Endometrial microvascular endothelial cells (primary cell): ENCODE measurements around the gene KRTAP4-5. TPM values are rescaled to one million over a fixed set of nuclear protein-coding genes. Genes with fewer than 3 reads are reported as not detected.
"Not testable (repeated sequence)": the region's sequence is repeated elsewhere in the genome, so short reads cannot be mapped to it uniquely, and the experiment has no call there.

Experiments used
- in situ Hi-C: cut with HindIII; loops from 2 replicates; pipeline ENCODE4 v1.10.0; 2017; ENCODE audit warnings: low sequenced_read_pairs, low pct_unique_long_range_greater_than_20kb; ENCODE audit errors: inconsistent ontology term
- total RNA-seq: library from RNA; depleted of rRNA; stranded (reverse); fragments of >200 nt; gene quantifications from one replicate; pipeline ENCODE4 v1.2.3, GENCODE V29; 2015; ENCODE audit errors: inconsistent ontology term

KRTAP4-5 gene
- total RNA-seq, 1 donor from 2014 or later: not detected

DNA sequence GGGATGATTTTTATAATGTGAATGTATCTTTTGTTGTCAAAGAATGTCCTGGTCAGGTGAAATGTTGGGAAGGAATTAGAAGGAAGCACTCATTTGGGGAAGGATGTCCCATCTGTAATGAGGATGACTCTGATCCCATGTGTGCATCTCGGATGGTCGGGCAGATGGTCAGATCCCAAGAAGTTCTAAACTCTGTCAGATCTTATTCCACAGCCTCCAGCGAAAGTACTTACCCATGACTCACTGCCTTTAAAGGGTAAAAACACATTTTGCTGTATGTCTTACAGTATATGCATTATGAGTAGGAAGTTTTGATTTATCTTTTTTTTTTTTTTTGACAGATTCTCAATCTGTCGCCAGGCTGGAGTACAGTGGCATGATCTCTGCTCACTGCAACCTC, 30.9 kb downstream of the KRTAP4-5 start:
- in situ Hi-C loops: no loop called here

DNA sequence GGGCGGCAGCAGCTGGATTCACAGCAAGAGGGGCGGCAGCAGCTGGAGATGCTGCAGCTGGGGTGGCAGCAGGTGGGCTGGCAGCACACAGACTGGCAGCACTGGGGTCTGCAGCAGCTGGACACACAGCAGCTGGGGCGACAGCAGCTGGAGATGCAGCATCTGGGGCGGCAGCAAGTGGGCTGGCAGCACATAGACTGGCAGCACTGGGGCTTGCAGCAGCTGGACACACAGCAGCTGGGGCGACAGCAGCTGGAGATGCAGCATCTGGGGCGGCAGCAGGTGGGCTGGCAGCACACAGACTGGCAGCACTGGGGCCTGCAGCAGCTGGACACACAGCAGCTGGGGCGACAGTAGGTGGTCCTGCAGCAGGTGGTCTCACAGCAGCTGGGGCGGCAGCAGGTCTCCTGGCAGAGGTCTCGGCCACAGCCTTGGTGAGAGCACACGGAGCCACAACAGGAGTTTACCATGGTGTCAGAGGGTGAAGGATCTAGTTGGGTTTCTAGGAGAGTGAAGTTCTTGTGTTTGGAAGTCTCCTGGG, 31.7 kb downstream of the KRTAP4-5 start, which contains the start of gene KRTAP4-11:
KRTAP4-11 (minus strand) TSS at position 528 of the 541 bp plus-strand sequence; CDS start at position 470, 58 bp downstream.
- in situ Hi-C loops: not testable (repeated sequence)

DNA sequence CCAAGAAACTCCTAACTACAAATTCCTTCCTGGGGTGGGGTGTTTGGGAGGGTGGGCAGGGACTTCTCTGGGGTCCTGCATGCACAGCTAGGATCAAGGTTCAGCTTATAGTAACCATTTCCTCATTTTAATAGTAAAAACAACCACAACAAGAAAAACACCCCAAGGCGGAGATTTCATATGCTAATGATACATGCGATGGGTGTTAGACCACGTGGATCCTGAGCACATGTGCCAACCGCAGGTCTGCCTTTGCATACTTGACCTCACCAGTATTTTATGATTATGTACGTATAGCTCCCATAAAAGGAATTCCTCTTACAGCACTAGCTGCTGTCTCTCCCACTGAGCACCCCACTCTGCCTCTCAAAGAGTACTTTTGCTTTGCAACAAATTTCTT, 33.3 kb downstream of the KRTAP4-5 start:
- in situ Hi-C loops: no loop called here

DNA sequence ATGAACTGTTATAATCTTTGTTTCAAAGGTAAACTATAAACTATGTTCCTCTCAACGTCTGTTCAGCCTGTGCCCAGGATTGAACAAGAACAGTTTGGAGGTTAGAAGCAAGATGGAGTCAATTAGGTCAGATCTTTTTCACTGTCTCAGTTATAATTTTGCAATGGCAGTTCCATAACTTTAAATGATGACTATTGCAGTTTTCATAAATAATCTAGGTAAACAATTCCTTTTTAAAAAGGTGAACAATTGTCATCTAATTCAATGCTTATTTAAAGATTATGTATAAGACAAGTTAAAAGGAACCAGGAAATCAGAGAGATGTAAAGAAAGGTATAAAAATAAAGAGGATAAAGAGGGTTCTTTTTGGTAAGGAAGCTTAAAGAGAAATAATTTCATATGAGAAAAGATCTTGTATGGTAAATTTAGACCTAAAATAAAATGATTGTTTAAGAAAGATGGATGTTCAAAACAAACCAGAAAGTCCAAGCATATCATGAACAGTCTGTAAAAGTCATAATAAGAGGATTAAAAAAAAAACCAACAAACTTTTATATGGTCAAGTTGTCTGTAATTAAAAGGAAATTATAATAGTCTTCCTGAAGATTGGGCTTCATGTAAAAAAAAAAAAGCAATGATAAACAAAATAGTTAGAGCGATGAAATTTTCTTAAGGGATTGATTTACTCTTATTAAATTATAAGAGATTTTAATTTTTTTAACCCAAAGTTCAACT, 38.3 kb downstream of the KRTAP4-5 start:
- in situ Hi-C loops: no loop called here

DNA sequence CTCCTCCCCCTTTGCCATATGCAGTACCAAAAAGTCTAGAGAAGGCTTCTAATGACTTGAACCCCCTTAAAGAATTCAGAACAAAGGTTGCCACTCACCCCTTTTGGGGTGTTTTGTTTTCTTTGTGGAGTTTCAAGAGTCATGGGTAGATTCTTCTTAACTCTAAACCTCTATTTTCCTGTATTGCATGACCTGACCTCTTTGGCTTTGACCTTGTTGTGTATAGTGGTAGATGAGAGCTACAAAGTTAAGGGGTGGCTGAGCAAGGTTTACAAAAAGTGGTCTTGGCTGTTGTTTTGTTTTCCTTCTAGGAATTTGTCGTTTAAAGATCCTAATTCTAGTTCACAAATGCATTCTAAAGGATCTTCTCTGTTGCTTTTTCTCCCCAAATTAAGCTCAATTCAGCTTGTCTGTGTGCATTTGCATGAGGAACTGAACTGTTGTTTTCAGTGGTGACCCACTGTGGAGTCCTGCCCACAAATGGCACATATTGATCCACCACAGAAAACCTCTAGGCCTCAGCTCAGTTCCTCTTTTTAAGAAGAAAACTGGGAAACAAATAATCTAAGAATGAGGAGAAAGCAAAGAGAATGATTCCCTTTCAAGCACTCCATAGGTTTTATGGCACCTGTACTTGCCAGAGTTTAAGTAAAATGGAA, 40.8 kb downstream of the KRTAP4-5 start:
- in situ Hi-C loops: not testable (repeated sequence)

DNA sequence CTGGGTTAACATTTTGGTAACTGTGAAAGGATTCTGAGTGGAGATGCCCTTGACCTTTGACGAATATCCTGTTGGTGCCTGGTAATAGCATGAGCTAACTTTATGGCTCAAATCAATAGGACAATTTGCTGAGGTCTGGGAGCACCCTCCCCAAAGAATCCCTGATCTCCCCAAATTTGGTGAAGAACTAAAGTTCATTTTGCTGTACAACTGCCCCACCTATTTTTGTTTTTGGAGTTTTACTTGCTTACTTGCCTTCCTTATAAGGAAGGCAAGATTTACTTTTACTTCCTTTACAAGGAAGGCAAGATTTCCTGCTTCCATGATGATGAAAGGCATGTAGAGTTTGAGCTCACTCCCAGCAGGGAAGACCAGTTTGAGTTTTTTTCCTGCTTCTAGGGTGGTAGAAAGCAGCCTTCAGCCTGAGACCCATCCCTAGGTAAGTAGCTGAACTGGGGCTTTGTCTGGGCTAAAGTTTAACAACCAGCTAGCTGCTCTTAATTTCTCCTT, 41.6 kb downstream of the KRTAP4-5 start:
- in situ Hi-C loops: no loop called here

DNA sequence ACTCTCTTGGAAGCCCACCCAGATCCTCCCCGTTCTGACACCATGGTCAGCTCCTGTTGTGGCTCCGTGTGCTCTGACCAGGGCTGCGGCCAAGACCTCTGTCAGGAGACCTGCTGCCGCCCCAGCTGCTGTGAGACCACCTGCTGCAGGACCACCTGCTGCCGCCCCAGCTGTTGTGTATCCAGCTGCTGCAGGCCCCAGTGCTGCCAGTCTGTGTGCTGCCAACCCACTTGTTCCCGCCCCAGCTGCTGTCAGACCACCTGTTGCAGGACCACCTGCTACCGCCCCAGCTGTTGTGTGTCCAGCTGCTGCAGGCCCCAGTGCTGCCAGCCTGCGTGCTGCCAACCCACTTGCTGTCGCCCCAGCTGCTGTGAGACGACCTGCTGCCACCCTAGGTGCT, 44.3 kb downstream of the KRTAP4-5 start, which contains the start of gene KRTAP4-9:
KRTAP4-9 (plus strand) TSS at position 43 of the 400 bp plus-strand sequence; CDS start at position 43, 0 bp downstream.
- in situ Hi-C loops: not testable (repeated sequence)

DNA sequence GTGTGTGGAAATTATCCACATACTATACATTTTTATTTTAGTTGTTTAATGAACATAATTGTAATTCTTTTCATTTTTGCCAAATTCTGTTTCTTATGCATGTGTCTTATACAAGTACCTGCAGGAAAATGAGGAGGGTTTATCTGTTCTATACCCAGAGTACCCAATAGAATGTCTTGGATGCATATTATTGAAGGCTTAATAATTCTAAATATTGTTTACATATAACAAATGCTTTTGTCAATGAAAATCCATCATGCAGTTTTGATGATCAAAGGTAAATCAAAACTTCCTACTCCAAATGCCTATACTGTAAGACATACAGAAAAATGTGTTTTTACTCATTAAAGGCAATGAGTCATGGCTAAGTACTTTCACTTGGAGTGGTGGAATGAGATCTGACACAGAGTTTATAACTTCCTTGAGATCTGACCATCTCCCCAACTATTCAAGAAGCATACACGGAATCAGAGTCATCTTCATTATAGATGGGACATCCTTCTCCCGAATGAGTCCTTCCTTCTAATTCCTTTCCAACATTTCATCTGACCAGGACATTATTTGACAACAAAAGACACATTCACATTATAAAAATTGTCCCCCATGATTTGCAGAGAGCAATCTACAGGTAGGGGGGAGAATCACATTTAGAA, 45.1 kb downstream of the KRTAP4-5 start:
- in situ Hi-C loops: not testable (repeated sequence)

DNA sequence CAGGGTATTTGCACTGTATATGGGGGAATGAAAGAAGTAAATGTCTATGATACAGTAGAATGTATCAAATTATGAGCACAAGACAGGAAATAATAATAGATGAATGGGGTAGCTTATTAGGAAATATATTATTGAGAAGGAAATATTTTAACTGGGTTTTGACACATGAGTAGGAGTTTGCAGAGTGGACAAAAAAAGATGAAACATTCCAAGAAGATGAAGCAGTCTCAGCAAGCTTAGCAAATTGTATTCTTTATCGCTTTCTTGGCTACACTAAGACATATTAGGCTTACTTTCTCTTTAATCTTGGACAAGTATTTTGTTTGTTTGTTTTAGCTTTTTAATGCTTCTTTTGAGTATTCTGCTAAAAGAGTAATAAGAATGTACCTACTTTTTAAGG, 45.7 kb downstream of the KRTAP4-5 start:
- in situ Hi-C loops: no loop called here

DNA sequence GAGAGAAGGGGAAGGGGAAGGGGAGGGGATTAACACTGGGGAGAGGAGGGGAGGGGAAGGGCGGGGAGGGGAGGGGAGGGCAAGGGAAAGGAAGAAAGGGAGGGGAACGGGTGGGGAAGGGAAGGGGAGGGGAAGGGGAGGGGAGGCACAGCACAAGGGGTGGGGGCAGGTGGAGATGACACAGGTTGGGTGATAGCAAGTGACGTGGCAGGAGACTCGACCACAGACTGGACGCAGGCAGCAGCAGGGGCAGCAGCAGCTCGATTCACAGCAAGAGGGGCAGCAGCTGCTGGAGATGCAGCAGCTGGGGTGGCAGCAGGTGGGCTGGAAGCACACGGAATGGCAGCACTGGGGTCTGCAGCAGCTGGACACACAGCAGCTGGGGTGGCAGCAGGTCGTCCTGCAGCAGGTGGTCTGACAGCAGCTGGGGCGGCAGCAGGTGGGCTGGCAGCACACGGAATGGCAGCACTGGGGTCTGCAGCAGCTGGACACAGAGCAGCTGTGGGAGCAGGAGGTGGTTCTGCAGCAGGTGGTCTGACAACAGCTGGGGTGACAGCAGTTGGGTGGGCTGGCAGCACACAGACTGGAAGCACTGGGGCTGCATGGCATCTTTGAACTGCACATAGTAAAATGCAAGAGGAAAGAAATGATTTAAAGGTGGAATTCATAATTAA, 47.9 kb downstream of the KRTAP4-5 start, which contains the start of gene KRTAP4-16:
KRTAP4-16 (minus strand) TSS at position 624 of the 674 bp plus-strand sequence; CDS start at position 624, 0 bp downstream.
- in situ Hi-C loops: no loop called here

DNA sequence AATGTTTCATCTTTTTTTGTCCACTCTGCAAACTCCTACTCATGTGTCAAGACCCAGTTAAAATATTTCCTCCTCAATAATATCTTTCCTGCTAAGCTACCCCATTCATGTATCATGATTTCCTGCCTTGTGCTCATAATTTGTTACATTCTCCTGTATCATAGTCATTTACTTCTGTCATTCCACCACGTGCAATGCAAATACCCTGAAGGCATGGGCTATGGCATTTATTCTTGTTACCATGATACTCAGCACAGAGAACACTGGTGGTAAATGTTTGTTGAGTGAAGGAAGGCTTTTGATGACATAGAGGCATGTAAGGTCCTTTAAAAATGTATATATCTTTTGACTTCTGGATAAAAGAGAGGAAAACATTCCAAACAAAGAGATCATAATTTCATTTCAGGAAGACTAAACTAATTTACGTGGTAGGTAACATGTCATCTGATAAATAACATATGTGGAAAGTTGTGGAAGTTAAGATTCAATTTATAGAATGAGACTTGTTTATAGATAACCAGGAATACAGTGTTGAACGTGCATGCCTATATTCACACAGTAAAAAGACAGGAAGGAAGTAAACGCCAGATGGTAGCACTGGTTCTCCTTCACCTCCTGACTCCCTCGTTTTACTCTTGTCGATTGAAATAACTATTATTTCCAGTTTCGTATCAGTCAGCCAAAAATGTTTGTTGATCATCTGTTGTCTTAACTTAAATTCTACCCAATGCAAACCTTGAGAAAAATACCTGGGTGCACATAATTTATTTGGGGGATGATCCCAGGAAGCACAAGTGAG, 49.7 kb downstream of the KRTAP4-5 start:
- in situ Hi-C loops: not testable (repeated sequence)

Other genes starting within 250 kb of the KRTAP4-5 start
- gene KRT23, start 212.2 kb downstream of the KRTAP4-5 start, total RNA-seq: not detected
- not detected for gene KRT39, start 182.9 kb downstream of the KRTAP4-5 start, total RNA-seq
- not detected for gene KRT40, start 165.5 kb downstream of the KRTAP4-5 start, total RNA-seq
- gene KRTAP3-3, start 155.7 kb downstream of the KRTAP4-5 start, total RNA-seq: not detected
- not detected for gene KRTAP3-2, start 149.9 kb downstream of the KRTAP4-5 start, total RNA-seq
- not detected for gene KRTAP3-1, start 140.7 kb downstream of the KRTAP4-5 start, total RNA-seq
- gene KRTAP1-5, start 122.6 kb downstream of the KRTAP4-5 start, total RNA-seq: not detected
- not detected for gene KRTAP1-4, start 119.6 kb downstream of the KRTAP4-5 start, total RNA-seq
- gene KRTAP1-3, start 115.0 kb downstream of the KRTAP4-5 start, total RNA-seq: not detected
- not detected for gene KRTAP1-1, start 108.4 kb downstream of the KRTAP4-5 start, total RNA-seq
- gene KRTAP2-1, start 102.5 kb downstream of the KRTAP4-5 start, total RNA-seq: not detected
- gene KRTAP2-2, start 94.6 kb downstream of the KRTAP4-5 start, total RNA-seq: not detected
- not detected for gene KRTAP2-3, start 89.7 kb downstream of the KRTAP4-5 start, total RNA-seq
- gene KRTAP2-4, start 83.9 kb downstream of the KRTAP4-5 start, total RNA-seq: not detected
- gene KRTAP4-7, start 65.7 kb downstream of the KRTAP4-5 start, total RNA-seq: not detected
- gene KRTAP4-8, start 51.7 kb downstream of the KRTAP4-5 start, total RNA-seq: not detected
- not detected for gene KRTAP4-16, start 47.6 kb downstream of the KRTAP4-5 start, total RNA-seq
- not detected for gene KRTAP4-9, start 44.4 kb downstream of the KRTAP4-5 start, total RNA-seq
- not detected for gene KRTAP4-11, start 31.5 kb downstream of the KRTAP4-5 start, total RNA-seq
- gene KRTAP4-12, start 25.6 kb downstream of the KRTAP4-5 start, total RNA-seq: not detected
- not detected for gene KRTAP4-6, start 9.3 kb downstream of the KRTAP4-5 start, total RNA-seq
- not detected for gene KRTAP4-4, start 10.9 kb upstream of the KRTAP4-5 start, total RNA-seq
- not detected for gene KRTAP4-3, start 18.4 kb upstream of the KRTAP4-5 start, total RNA-seq
- gene KRTAP4-2, start 28.4 kb upstream of the KRTAP4-5 start, total RNA-seq: not detected
- gene KRTAP4-1, start 35.1 kb upstream of the KRTAP4-5 start, total RNA-seq: not detected
- not detected for gene KRTAP9-1, start 40.1 kb upstream of the KRTAP4-5 start, total RNA-seq
- not detected for gene KRTAP9-2, start 76.8 kb upstream of the KRTAP4-5 start, total RNA-seq
- not detected for gene KRTAP9-3, start 82.6 kb upstream of the KRTAP4-5 start, total RNA-seq
- gene KRTAP9-8, start 88.2 kb upstream of the KRTAP4-5 start, total RNA-seq: not detected
- not detected for gene KRTAP9-4, start 99.9 kb upstream of the KRTAP4-5 start, total RNA-seq
- not detected for gene KRTAP9-9, start 105.6 kb upstream of the KRTAP4-5 start, total RNA-seq
- gene KRTAP9-6, start 115.6 kb upstream of the KRTAP4-5 start, total RNA-seq: not detected
- gene KRTAP9-7, start 125.9 kb upstream of the KRTAP4-5 start, total RNA-seq: not detected
- not detected for gene KRTAP29-1, start 153.0 kb upstream of the KRTAP4-5 start, total RNA-seq
- gene KRTAP16-1, start 159.5 kb upstream of the KRTAP4-5 start, total RNA-seq: not detected
- gene KRTAP17-1, start 165.9 kb upstream of the KRTAP4-5 start, total RNA-seq: not detected
- not detected for gene KRT33A, start 201.0 kb upstream of the KRTAP4-5 start, total RNA-seq
- not detected for gene KRT33B, start 220.0 kb upstream of the KRTAP4-5 start, total RNA-seq
- not detected for gene KRT34, start 232.5 kb upstream of the KRTAP4-5 start, total RNA-seq
- not detected for gene KRT31, start 247.8 kb upstream of the KRTAP4-5 start, total RNA-seq